Thoracic aorta (tissue), 2 donors: ENCODE results near the gene SGSM2. TPM values are rescaled to one million over a fixed set of nuclear protein-coding genes. Genes with fewer than 3 reads are reported as not detected.

Experiments
- ATAC-seq: fragments of 150-250 bp; one replicate; pipeline ENCODE4 v1.8.0; 2017; ENCODE audit warnings: low read depth; ENCODE audit not compliant: insufficient number of reproducible peaks, low FRiP score
- DNase-seq: peaks from one replicate; pipeline ENCODE4 v3.0.0-alpha.2; 2020; ENCODE audit warnings: low spot score
- H3K27ac ChIP-seq, 2 donors: fragments of 200-600 bp; sonication (generic); 1 replicate in 1 of 2; 2 replicates in 1 of 2; pipeline ENCODE4 v1.5.1; 2016; ENCODE audit warnings: mild to moderate bottlenecking in 2 of 2, moderate library complexity in 2 of 2
- H3K27me3 ChIP-seq: fragments of 200-600 bp; sonication (generic); replicated peaks from 2 replicates; pipeline ENCODE4 v1.6.0; 2016; ENCODE audit warnings: mild to moderate bottlenecking; ENCODE audit not compliant: insufficient read depth
- H3K36me3 ChIP-seq: fragments of 200-600 bp; sonication (generic); one replicate; pipeline ENCODE4 v1.5.1; 2016
- H3K4me1 ChIP-seq, 2 donors: fragments of 200-600 bp; sonication (generic); 1 replicate in 1 of 2; 2 replicates in 1 of 2; pipeline versions ENCODE4 v1.5.1 to v1.6.0; 2016; ENCODE audit warnings: low read depth in 2 of 2, mild to moderate bottlenecking in 1 of 2; ENCODE audit not compliant: control insufficient read depth in 1 of 2
- H3K4me3 ChIP-seq: fragments of 200-600 bp; sonication (generic); 2 replicates; pipeline ENCODE4 v1.5.1; 2016; ENCODE audit warnings: mild to moderate bottlenecking
- H3K9me3 ChIP-seq: fragments of 200-600 bp; sonication (generic); 2 replicates; pipeline ENCODE4 v1.5.1; 2016
- total RNA-seq, 2 donors: library from RNA; depleted of rRNA; stranded (reverse); fragments of >200 nt; gene quantifications; one replicate each; pipeline versions ENCODE4 v1.1.0 to v1.2.3, GENCODE V29; 2016
- TF ChIP-seq, protein P1 (sequence below): fragments of 200-600 bp; sonication (generic); IDR thresholded peaks from one replicate; pipeline ENCODE4 v1.5.1; 2019; ENCODE audit warnings: antibody characterized with exemption

The SGSM2 gene
- total RNA-seq, 2 donors from 2014 or later, result 58.1 to 70.3 TPM

DNA sequence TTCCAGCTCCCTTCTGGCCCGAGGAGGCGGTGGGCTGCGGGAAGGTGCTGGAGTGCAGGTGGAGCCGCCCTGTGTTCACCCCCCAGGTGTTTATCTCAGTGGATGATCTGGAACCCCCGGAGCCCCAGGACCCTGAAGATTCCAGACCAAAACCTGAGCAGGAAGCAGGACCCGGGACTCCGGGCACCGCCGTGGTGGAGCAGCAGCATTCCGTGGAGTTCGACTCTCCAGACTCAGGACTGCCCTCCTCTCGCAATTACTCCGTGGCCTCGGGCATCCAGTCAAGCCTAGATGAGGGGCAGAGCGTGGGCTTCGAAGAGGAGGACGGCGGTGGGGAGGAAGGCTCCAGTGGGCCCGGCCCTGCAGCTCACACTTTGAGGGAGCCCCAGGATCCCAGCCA is 38.1 kb downstream of the SGSM2 start:
- no peaks in the 10 kb centered on the region for H3K9me3 ChIP-seq
- no peaks in the 10 kb centered on the region for H3K27me3 ChIP-seq
- TF ChIP-seq, protein P1, sequence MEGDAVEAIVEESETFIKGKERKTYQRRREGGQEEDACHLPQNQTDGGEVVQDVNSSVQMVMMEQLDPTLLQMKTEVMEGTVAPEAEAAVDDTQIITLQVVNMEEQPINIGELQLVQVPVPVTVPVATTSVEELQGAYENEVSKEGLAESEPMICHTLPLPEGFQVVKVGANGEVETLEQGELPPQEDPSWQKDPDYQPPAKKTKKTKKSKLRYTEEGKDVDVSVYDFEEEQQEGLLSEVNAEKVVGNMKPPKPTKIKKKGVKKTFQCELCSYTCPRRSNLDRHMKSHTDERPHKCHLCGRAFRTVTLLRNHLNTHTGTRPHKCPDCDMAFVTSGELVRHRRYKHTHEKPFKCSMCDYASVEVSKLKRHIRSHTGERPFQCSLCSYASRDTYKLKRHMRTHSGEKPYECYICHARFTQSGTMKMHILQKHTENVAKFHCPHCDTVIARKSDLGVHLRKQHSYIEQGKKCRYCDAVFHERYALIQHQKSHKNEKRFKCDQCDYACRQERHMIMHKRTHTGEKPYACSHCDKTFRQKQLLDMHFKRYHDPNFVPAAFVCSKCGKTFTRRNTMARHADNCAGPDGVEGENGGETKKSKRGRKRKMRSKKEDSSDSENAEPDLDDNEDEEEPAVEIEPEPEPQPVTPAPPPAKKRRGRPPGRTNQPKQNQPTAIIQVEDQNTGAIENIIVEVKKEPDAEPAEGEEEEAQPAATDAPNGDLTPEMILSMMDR, result no peak
- H3K27ac ChIP-seq, result no peak overlapping the region
- ATAC-seq (no peak), DNase-seq (no peak)
- no peaks in the 10 kb centered on the region for H3K4me1 ChIP-seq
- H3K4me3 ChIP-seq, result no peak overlapping the region
- peaks cover 4% of the 10 kb centered on the region for H3K36me3 ChIP-seq

DNA sequence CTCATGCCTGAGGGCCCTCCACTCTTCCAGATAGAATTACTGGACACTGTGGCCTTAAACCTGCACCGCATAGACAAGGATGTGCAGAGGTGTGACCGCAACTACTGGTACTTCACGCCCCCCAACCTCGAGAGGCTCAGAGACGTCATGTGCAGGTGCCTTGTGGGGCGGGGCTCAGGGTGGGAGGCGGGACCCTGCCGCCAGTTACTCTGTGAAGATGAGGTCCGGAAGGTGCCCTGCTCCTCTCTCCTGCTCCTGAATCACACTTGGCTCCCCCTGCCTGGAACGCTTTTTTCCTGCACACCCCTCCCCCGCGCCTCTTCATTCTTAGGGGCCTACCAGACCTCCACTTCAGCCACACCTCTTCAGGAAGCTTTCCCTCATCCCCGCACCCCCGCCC is 38.8 kb downstream of the SGSM2 start:
- no peak for DNase-seq
- Histone ChIP-seq H3K9me3 (no peaks in the 10 kb centered on the region), H3K36me3 (peaks cover 8% of the 10 kb centered on the region), H3K4me1 (no peaks in the 10 kb centered on the region), H3K27ac (no peak overlapping the region), H3K4me3 (no peak overlapping the region), H3K27me3 (no peaks in the 10 kb centered on the region)
- ATAC-seq, result no peak
- TF ChIP-seq, protein P1, result no peak

DNA sequence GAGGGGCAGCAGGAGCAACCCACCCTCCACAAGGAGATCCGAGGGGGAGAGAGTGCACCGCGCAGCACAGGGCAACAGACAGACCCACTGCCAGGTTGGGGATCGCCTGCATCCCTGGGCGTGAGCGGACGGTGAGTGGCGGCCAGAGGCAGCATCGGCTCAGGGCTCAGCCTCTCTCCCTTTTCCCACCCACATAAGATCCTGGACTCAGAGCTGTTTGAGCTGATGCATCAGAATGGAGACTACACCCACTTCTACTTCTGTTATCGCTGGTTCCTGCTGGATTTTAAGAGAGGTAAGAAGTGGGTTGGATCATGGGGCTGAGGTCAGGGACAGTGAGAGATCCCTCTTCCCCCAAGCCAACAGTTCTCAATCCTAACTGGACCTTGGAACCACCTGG is 40.4 kb downstream of the SGSM2 start:
- Histone ChIP-seq H3K4me1 (no peaks in the 10 kb centered on the region), H3K9me3 (no peaks in the 10 kb centered on the region), H3K36me3 (peaks cover 15% of the 10 kb centered on the region), H3K4me3 (no peak overlapping the region), H3K27me3 (no peaks in the 10 kb centered on the region), H3K27ac (no peak overlapping the region)
- ATAC-seq (no peak), DNase-seq (no peak)
- TF ChIP-seq, protein P1, result no peak

DNA sequence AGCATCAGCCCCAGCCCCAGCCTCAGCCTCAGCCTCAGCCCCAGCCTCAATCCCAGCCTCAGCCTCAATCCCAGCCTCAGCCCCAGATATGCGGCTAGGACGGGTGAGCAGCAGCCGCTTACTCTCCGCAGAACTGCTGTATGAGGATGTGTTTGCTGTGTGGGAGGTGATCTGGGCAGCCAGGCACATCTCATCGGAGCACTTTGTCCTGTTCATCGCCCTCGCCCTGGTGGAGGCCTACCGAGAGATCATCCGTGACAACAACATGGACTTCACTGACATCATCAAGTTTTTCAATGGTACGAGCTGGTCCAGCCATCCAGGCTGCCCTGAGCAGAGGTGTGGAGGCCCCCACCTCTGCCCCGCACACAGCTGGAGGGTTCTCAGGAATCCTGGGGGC is 41.6 kb downstream of the SGSM2 start:
- Histone ChIP-seq H3K27me3 (no peaks in the 10 kb centered on the region), H3K4me3 (no peak overlapping the region), H3K4me1 (no peaks in the 10 kb centered on the region), H3K9me3 (no peaks in the 10 kb centered on the region), H3K36me3 (peaks cover 11% of the 10 kb centered on the region), H3K27ac (no peak overlapping the region)
- ATAC-seq, result no peak
- TF ChIP-seq, protein P1, result no peak
- DNase-seq, result no peak

DNA sequence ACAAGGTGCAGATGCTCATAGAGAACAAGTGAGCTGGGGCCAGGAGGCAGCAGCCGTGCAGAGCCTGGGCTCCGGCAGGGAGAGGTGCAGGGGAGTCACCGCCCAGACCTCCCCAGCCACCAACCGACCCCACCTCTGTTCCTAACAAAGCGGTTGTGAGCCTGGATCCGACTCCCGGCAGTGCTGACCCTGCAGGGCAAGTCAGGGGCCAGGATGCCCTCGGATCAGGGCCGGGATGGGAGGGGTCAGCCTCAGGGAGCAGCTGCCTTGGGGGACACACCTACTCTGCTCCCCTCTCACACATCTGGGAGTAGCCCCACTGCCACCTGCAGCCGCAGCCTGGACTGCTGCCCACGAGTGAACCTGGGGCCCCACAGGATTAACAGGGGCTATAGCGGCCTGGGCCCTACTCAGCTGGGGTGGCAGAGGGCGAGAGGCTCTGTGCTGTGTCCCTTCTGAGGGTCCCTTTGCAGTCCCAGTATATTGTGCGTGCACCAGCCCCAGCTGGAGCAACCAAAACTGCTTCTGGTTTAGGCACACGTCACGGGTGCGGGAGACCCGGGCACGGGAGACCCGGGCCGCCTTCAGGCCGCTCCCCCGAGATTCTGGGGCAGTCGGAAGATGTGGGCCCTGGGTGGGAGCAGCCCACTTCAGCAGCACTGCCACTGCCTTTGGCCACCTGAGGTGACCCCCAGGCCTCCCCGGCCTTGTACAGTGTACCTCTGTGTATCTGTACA is 42.4 kb downstream of the SGSM2 start:
- Histone ChIP-seq H3K9me3 (no peaks in the 10 kb centered on the region), H3K36me3 (peaks cover 11% of the 10 kb centered on the region), H3K4me3 (no peak overlapping the region), H3K27ac (no peak overlapping the region), H3K27me3 (no peaks in the 10 kb centered on the region), H3K4me1 (no peaks in the 10 kb centered on the region)
- TF ChIP-seq, protein P1, result no peak
- no peak for ATAC-seq
- DNase-seq, result no peak
